KBM-7 (cell line): ENCODE results near the gene CDH22.

Experiments
- DNase-seq: peaks from one replicate; pipeline ENCODE4 v3.0.0-alpha.2; 2015
- in situ Hi-C: fragments of 300-500 bp; cut with MboI; formaldehyde crosslinking; loops from 2 replicates; pipeline ENCODE4 v1.14.3; 2020; ENCODE audit warnings: low sequenced_read_pairs, low pct_unique_long_range_greater_than_20kb, mixed read lengths

CDH22 gene

GRCh38 chr20:46327557-46327956 lies 19.3 kb upstream of the CDH22 start:
- in situ Hi-C loops = no loop called here
- no peak for DNase-seq

- in situ Hi-C loops = no loop called here
- no peak for DNase-seq
These were observed 17.5 kb upstream of the CDH22 start for GRCh38 chr20:46325789-46326188.

GRCh38 chr20:46324960-46325703 lies 16.8 kb upstream of the CDH22 start:
- DNase-seq = peak; percentile 56
- in situ Hi-C loops = no loop called here

GRCh38 chr20:46324379-46324778 lies 16.1 kb upstream of the CDH22 start:
- no peak for DNase-seq
- in situ Hi-C loops = no loop called here

- in situ Hi-C loops = no loop called here
These were observed 15.3 kb upstream of the CDH22 start for GRCh38 chr20:46323557-46323956.

GRCh38 chr20:46322641-46323040 lies 14.3 kb upstream of the CDH22 start:
- in situ Hi-C loops = no loop called here
- no peak for DNase-seq

More at GRCh38 chr20:46323557-46323956, 15.3 kb upstream of the CDH22 start:
- no peak for DNase-seq

GRCh38 chr20:46317685-46318177 lies 9.4 kb upstream of the CDH22 start:
- no peak for DNase-seq
- in situ Hi-C loops = no loop called here

- in situ Hi-C loops = no loop called here
- DNase-seq = no peak
These were observed 8.8 kb upstream of the CDH22 start for GRCh38 chr20:46316984-46317684.

- in situ Hi-C loops = no loop called here
- DNase-seq = no peak
These were observed 7.0 kb upstream of the CDH22 start for GRCh38 chr20:46315311-46315710.

GRCh38 chr20:46312945-46313861 lies 4.9 kb upstream of the CDH22 start:
- in situ Hi-C loops = no loop called here
- DNase-seq = no peak

GRCh38 chr20:46312075-46312944 lies 4.0 kb upstream of the CDH22 start:
- in situ Hi-C loops = no loop called here
- no peak for DNase-seq

- DNase-seq = no peak
- in situ Hi-C loops = no loop called here
These were observed 3.4 kb upstream of the CDH22 start for GRCh38 chr20:46311719-46312074.

- DNase-seq = no peak
- in situ Hi-C loops = no loop called here
These were observed 2.8 kb upstream of the CDH22 start for GRCh38 chr20:46311039-46311650.

- in situ Hi-C loops = no loop called here
- no peak for DNase-seq
These were observed 1.6 kb upstream of the CDH22 start for GRCh38 chr20:46309945-46310344.

GRCh38 chr20:46307999-46308257 lies 370 bp downstream of the CDH22 start:
- in situ Hi-C loops = no loop called here
- DNase-seq = no peak

GRCh38 chr20:46307139-46307998 lies 929 bp downstream of the CDH22 start:
- in situ Hi-C loops = no loop called here
- DNase-seq = peak; percentile 60

GRCh38 chr20:46306743-46307138 lies 1.6 kb downstream of the CDH22 start:
- in situ Hi-C loops = no loop called here

GRCh38 chr20:46305973-46306360 lies 2.3 kb downstream of the CDH22 start:
- in situ Hi-C loops = no loop called here
- DNase-seq = no peak

More at GRCh38 chr20:46306743-46307138, 1.6 kb downstream of the CDH22 start:
- DNase-seq = no peak
